ENCODE results near the gene SLC6A4. TPM values are rescaled to one million over a fixed set of nuclear protein-coding genes. Genes with fewer than 3 reads are reported as not detected.
"Not testable (repeated sequence)": the region's sequence is repeated elsewhere in the genome, so short reads cannot be mapped to it uniquely, and the experiment has no call there.

Gene SLC6A4
- total RNA-seq, 1 experiment from 2014 or later: not detected

GRCh38 chr17:30219833-30220232 lies 15.7 kb downstream of the SLC6A4 start:
- DNase-seq (ENCODE audit: low read depth): no peak

GRCh38 chr17:30219315-30219714 lies 16.2 kb downstream of the SLC6A4 start:
- DNase-seq (ENCODE audit: low read depth): no peak

- no peak for DNase-seq (ENCODE audit: low read depth)
Observed at GRCh38 chr17:30218799-30219198, 16.7 kb downstream of the SLC6A4 start.

GRCh38 chr17:30217746-30218245 lies 17.7 kb downstream of the SLC6A4 start:
- DNase-seq (ENCODE audit: low read depth): no peak

- DNase-seq (ENCODE audit: low read depth): no peak
Observed at GRCh38 chr17:30217054-30217453, 18.4 kb downstream of the SLC6A4 start.

- DNase-seq (ENCODE audit: low read depth): no peak
Observed at GRCh38 chr17:30212750-30213149, 22.7 kb downstream of the SLC6A4 start.

GRCh38 chr17:30211371-30211770 lies 24.1 kb downstream of the SLC6A4 start:
- DNase-seq (ENCODE audit: low read depth): no peak

- no peak for DNase-seq (ENCODE audit: low read depth)
Observed at GRCh38 chr17:30210901-30211300, 24.6 kb downstream of the SLC6A4 start.

GRCh38 chr17:30210366-30210765 lies 25.1 kb downstream of the SLC6A4 start:
- DNase-seq (ENCODE audit: low read depth): no peak

GRCh38 chr17:30209930-30210329 lies 25.6 kb downstream of the SLC6A4 start:
- DNase-seq (ENCODE audit: low read depth): no peak

GRCh38 chr17:30208214-30208613 lies 27.3 kb downstream of the SLC6A4 start:
- DNase-seq (ENCODE audit: low read depth): no peak

- no peak for DNase-seq (ENCODE audit: low read depth)
Observed at GRCh38 chr17:30207655-30208054, 27.8 kb downstream of the SLC6A4 start.

- no peak for DNase-seq (ENCODE audit: low read depth)
Observed at GRCh38 chr17:30203471-30203981, 32.0 kb downstream of the SLC6A4 start.

GRCh38 chr17:30200656-30201055 lies 34.8 kb downstream of the SLC6A4 start:
- DNase-seq (ENCODE audit: low read depth): not testable (repeated sequence)

- no peak for DNase-seq (ENCODE audit: low read depth)
Observed at GRCh38 chr17:30200106-30200505, 35.4 kb downstream of the SLC6A4 start.

- no peak for DNase-seq (ENCODE audit: low read depth)
Observed at GRCh38 chr17:30199600-30199999, 35.9 kb downstream of the SLC6A4 start.

GRCh38 chr17:30197416-30197815 lies 38.1 kb downstream of the SLC6A4 start:
- DNase-seq (ENCODE audit: low read depth): no peak

GRCh38 chr17:30196504-30196903 lies 39.0 kb downstream of the SLC6A4 start:
- no peak for DNase-seq (ENCODE audit: low read depth)

GRCh38 chr17:30191072-30191471 lies 44.4 kb downstream of the SLC6A4 start:
- no peak for DNase-seq (ENCODE audit: low read depth)

GRCh38 chr17:30188211-30188939 lies 47.1 kb downstream of the SLC6A4 start:
- DNase-seq (ENCODE audit: low read depth): no peak

GRCh38 chr17:30187573-30187972 lies 47.9 kb downstream of the SLC6A4 start:
- DNase-seq (ENCODE audit: low read depth): no peak

- no peak for DNase-seq (ENCODE audit: low read depth)
Observed at GRCh38 chr17:30186761-30187160, 48.7 kb downstream of the SLC6A4 start.

GRCh38 chr17:30176855-30177254 lies 58.6 kb downstream of the SLC6A4 start:
- no peak for DNase-seq (ENCODE audit: low read depth)

GRCh38 chr17:30174556-30174955 lies 60.9 kb downstream of the SLC6A4 start:
- no peak for DNase-seq (ENCODE audit: low read depth)
